ENCODE measurements around the gene RP2.

GRCh38 chrX:46866726-46867125, 29.9 kb downstream of the RP2 start:
- TF ChIP-seq POLR2AphosphoS5 (IDR thresholded peaks at IDR 0.05): no peak
- no peak for TF ChIP-seq CTCF (IDR thresholded peaks at IDR 0.05 in 8 of 11, conservative IDR thresholded peaks at IDR 0.05 in 3 of 11)
- no peak for TF ChIP-seq POLR2A (IDR thresholded peaks at IDR 0.05)
